Astrocyte of the cerebellum (primary cell): ENCODE data around the gene GABRB2.

Experiments
- DNase-seq: peaks from one replicate; pipeline ENCODE4 v3.0.0-alpha.2; 2011; ENCODE audit warnings: low read depth
- H3K4me3 ChIP-seq: 2 replicates; pipeline ENCODE4 v1.5.1; 2011; ENCODE audit warnings: mild to moderate bottlenecking, low read depth, low read length, moderate library complexity
- in situ Hi-C: cut with HindIII; loops from 2 replicates; pipeline ENCODE4 v1.10.0; 2017; ENCODE audit warnings: low sequenced_read_pairs
- TF ChIP-seq, protein P1 (sequence below): IDR thresholded peaks from 2 replicates; pipeline ENCODE4 v1.5.1; 2012; ENCODE audit warnings: low read length, low read depth, moderate library complexity, mild to moderate bottlenecking; ENCODE audit errors: missing control alignments

GABRB2 gene

DNA sequence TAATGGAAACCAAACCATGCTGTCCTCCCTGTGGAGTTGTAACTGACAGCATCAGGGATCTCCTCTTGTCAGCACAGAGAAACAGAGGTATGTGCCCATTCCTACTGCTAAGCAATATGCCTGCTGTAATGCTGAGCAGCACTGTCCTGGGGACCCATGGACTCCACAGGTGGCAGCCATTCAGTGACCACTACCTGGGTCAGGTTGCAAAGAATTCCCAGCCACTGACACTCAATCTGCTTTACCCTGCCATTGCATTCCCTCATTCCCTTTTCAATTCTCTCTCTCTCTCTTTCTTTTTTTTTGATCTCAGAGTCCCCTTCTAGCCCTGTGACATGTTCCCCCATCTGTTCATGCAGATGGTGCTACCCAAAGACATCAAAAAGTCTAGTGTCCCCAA is 104.1 kb downstream of the GABRB2 start:
- in situ Hi-C loops, result no loop called here
- DNase-seq, result no peak
- TF ChIP-seq, protein P1, sequence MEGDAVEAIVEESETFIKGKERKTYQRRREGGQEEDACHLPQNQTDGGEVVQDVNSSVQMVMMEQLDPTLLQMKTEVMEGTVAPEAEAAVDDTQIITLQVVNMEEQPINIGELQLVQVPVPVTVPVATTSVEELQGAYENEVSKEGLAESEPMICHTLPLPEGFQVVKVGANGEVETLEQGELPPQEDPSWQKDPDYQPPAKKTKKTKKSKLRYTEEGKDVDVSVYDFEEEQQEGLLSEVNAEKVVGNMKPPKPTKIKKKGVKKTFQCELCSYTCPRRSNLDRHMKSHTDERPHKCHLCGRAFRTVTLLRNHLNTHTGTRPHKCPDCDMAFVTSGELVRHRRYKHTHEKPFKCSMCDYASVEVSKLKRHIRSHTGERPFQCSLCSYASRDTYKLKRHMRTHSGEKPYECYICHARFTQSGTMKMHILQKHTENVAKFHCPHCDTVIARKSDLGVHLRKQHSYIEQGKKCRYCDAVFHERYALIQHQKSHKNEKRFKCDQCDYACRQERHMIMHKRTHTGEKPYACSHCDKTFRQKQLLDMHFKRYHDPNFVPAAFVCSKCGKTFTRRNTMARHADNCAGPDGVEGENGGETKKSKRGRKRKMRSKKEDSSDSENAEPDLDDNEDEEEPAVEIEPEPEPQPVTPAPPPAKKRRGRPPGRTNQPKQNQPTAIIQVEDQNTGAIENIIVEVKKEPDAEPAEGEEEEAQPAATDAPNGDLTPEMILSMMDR, result peak; percentile 3
- no peak overlapping the region for H3K4me3 ChIP-seq

DNA sequence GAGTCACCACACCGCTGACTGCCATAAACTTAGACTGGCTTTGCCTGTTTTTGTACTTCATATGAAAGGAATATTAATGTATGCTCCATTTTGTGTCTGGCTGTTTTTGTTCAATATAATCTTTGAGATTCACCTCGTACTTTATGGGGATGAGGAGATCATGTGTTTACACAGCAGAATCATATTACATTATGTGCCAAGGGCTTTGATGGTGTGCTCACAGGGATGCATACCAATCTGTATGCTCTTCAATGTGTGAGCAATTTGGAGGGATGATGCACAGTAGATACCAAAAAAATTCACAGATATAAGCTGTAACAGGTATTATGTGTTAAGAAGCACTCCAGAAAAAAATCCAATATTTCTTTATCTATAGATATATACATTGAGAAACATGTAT is 113.7 kb downstream of the GABRB2 start:
- no peak for DNase-seq
- TF ChIP-seq, protein P1, result no peak
- H3K4me3 ChIP-seq, result no peak overlapping the region
- in situ Hi-C loops, result no loop called here

DNA sequence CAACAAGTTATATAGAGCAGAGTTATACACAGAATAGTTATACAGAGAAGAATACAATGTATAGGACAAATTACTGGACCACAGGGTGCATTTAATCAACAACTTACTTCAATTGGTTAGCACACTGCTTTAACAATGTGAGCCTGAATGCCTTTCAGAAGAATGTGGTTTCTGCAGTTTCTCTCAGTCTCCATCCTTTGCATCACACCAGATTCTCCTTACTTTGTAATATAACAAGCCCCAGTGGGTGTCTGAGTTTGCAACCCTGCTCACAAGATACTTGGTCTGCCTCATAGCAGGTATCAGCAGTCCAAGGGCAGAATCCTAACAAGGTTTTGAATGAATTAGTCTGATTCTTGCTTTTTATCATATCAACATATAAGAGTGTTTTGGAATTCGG is 114.6 kb downstream of the GABRB2 start:
- in situ Hi-C loops, result no loop called here
- no peak for DNase-seq
- TF ChIP-seq, protein P1, result no peak
- H3K4me3 ChIP-seq, result no peak overlapping the region

DNA sequence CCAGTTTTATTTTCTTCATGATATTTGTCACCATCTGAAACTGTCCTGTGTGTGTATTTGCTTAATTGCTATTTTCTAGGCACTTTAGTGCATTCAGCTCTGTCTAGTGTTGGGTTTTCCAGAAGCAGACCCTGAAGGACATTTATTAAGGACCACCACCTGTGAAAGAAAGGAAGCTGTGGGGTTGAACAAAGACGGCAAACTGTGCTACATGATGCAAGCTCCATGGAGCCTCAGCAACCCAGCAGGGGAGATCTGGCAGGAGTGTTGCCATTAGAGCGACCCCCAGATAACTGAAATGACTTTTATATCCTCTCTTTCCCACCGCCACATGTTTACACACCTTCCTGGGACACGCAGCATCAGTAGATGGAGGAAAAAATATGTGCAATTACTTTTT is 125.5 kb downstream of the GABRB2 start:
- in situ Hi-C loops, result no loop called here
- TF ChIP-seq, protein P1, result no peak
- no peak for DNase-seq
- no peak overlapping the region for H3K4me3 ChIP-seq

DNA sequence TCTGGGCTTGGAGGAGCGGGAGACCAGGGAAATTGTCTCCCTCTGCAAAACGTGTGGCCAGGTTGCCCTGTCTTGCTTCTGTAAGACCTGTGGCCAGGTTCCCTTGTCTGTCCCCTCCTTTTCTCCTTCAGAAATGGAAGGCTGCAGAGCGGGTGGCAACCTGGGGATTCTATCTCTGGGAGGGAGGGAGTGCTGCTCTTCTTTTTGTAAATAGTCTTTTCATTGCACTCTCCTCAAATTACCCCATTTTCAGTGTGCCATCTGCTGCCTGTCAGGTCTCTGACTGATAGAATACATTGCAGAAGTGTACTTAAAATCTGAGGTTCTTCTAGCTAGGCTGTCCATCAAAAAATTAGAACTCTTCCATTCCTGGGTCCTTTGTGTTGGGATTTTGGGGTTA is 126.0 kb downstream of the GABRB2 start:
- DNase-seq, result no peak
- no peak overlapping the region for H3K4me3 ChIP-seq
- in situ Hi-C loops, result no loop called here
- TF ChIP-seq, protein P1, result no peak

DNA sequence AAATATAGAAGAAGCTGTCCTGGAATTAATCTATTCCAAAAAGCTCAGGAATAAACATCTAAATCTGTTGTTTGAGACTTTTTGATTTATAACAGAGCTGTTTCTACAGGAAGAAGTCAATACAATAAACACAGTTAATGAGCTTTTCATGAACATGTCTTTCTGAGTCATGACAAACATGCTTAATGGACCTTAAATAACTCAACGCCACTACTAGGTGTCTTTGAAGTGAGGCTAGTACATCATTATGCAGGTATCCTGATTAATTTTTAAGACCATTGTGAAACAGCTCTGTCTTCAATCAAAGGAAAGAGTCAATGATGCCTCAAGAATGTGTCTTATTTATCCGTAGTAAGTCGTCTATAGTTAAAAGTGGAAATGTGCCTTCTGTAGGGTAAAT is 131.6 kb downstream of the GABRB2 start:
- no peak for DNase-seq
- in situ Hi-C loops, result no loop called here
- no peak overlapping the region for H3K4me3 ChIP-seq
- TF ChIP-seq, protein P1, result no peak

DNA sequence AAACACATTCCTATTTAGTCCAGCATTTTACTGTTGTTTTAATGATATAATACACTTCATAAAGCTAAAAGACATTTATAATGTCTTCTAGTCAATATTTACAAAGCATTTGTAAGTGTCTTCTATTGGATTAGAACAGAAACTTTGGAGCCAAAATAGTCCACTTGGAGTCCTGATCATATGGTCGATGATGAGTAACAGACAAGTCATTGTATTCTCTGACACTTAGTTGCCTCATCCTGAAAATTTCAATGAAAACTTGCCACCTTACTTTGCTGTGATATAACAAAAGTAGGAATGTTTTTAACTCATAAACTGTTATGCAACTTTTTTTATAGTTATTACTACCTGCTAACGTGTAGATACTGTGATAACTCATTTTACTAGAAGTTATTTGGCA is 132.5 kb downstream of the GABRB2 start:
- DNase-seq, result no peak
- TF ChIP-seq, protein P1, result no peak
- H3K4me3 ChIP-seq, result no peak overlapping the region
- in situ Hi-C loops, result no loop called here
